ENCODE measurements around the gene ITGAV. TPM values are rescaled to one million over a fixed set of nuclear protein-coding genes. Genes with fewer than 3 reads are reported as not detected.

Gene ITGAV
- total and polyA plus RNA-seq, 9 donors, result 35.3 to 123 (median 96.8) TPM

GRCh38 chr2:186636800-186637496 is 47.1 kb downstream of the ITGAV start:
- TF ChIP-seq CTCF (IDR thresholded peaks at IDR 0.05) (no peak), POLR2A (IDR thresholded peaks at IDR 0.05) (no peak), EP300 (IDR thresholded peaks at IDR 0.05) (no peak)
- 91 to 93% (median 92%) methylated on average over 11 of the region's 11 CpGs for WGBS, 3 donors
- H3K27ac ChIP-seq, result no peak overlapping the region
- no peak overlapping the region for H3K4me3 ChIP-seq
- no peaks in the 10 kb centered on the region for H3K36me3 ChIP-seq
- H3K9me3 ChIP-seq, result no peaks in the 10 kb centered on the region
- no peaks in the 10 kb centered on the region for H3K4me1 ChIP-seq (ENCODE audit: insufficient read depth)
- intact Hi-C loops (cut with DNase I), result no loop called here
- H3K27me3 ChIP-seq, result no peaks in the 10 kb centered on the region
- no peak for DNase-seq

DNA sequence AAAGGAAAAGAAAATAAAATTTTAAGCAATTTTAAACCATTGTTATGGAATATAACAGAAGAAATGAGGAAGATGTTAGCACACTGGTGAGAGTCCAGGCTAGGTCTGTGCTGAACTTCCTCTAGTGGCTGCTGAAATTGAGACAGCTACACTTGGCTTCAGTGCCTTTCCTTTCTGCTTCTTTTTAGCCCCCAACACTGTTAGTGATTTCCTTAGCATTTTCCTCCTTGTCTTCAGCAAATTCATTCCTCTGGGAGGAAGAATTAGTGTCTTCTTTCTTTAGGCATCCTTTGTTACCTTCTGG is 47.6 kb downstream of the ITGAV start:
- no peak for DNase-seq
- intact Hi-C loops (cut with DNase I), result no loop called here
- Histone ChIP-seq H3K4me1 (ENCODE audit: insufficient read depth) (no peaks in the 10 kb centered on the region), H3K9me3 (no peaks in the 10 kb centered on the region), H3K27me3 (no peaks in the 10 kb centered on the region), H3K27ac (no peak overlapping the region), H3K36me3 (no peaks in the 10 kb centered on the region), H3K4me3 (no peak overlapping the region)
- TF ChIP-seq CTCF (IDR thresholded peaks at IDR 0.05), result no peak
- no peak for TF ChIP-seq POLR2A (IDR thresholded peaks at IDR 0.05)
- TF ChIP-seq EP300 (IDR thresholded peaks at IDR 0.05), result no peak

DNA sequence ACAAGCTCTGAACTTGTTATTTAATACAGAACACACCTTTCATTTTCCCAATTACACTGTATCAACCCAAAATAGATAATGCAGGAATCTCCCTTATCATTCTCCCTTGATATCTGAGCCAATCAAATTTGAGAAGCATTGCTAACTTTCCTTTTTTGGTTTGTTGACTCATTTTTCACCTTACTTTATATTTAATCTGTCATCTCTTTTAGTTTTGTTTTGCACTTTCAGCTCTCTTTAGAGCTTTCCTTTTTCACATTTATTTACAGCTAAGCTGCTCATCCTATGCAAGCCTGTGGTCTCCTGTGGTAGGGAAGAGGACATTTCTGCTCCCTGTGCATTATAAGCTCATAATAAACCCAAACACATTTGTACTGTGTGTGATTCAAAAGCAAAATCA is 50.1 kb downstream of the ITGAV start:
- H3K4me1 ChIP-seq (ENCODE audit: insufficient read depth), result no peaks in the 10 kb centered on the region
- TF ChIP-seq POLR2A (IDR thresholded peaks at IDR 0.05) (no peak), CTCF (IDR thresholded peaks at IDR 0.05) (no peak), EP300 (IDR thresholded peaks at IDR 0.05) (no peak)
- H3K27me3 ChIP-seq, result no peaks in the 10 kb centered on the region
- H3K4me3 ChIP-seq, result no peak overlapping the region
- DNase-seq, result no peak
- intact Hi-C loops (cut with DNase I), result loop anchor here in 2 of 4 donors (5.0 kb wide), 2 partner anchors 133 to 138 kb away; no protein-coding TSS in a partner anchor
- no peaks in the 10 kb centered on the region for H3K9me3 ChIP-seq
- no peak overlapping the region for H3K27ac ChIP-seq
- H3K36me3 ChIP-seq, result no peaks in the 10 kb centered on the region

DNA sequence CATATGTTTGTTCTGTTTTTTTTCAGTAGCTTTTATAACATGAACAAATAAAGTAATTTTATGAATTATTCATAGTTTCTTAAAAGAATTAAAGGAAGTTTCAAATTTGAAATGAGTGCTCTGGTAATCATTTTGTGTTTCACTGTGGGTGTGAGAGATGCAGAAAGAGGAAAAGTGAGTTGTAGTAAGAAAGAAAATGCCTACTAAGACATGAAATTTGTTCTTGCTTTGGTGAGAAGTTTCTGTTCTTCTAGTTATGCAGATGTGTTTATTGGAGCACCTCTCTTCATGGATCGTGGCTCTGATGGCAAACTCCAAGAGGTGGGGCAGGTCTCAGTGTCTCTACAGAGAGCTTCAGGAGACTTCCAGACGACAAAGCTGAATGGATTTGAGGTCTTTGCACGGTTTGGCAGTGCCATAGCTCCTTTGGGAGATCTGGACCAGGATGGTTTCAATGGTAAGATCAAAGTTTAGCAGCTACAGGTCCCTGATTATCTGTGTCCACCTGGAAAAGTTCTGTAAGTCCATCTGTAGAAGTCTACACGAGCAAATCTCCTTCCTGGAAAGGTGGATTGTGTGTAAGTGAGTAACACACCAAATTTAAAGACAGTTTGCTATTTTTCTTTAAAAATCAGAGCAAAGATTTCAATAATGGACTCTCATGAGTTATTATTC is 51.4 kb downstream of the ITGAV start:
- Histone ChIP-seq H3K4me3 (no peak overlapping the region), H3K36me3 (no peaks in the 10 kb centered on the region), H3K9me3 (no peaks in the 10 kb centered on the region), H3K27ac (no peak overlapping the region), H3K4me1 (ENCODE audit: insufficient read depth) (no peaks in the 10 kb centered on the region), H3K27me3 (no peaks in the 10 kb centered on the region)
- TF ChIP-seq CTCF (IDR thresholded peaks at IDR 0.05) (no peak), POLR2A (IDR thresholded peaks at IDR 0.05) (no peak), EP300 (IDR thresholded peaks at IDR 0.05) (no peak)
- intact Hi-C loops (cut with DNase I), result loop anchor here in 2 of 4 donors (5.0 kb wide), 2 partner anchors 134 to 139 kb away; no protein-coding TSS in a partner anchor
- no peak for DNase-seq
- WGBS, 3 donors, result 51 to 53% (median 51%) methylated on average over 4 of the region's 4 CpGs

All from ovary (tissue), 9 donors.